MM.1S (cell line): ENCODE data around the gene KRT38.

Experiments
- EZH2 ChIP-seq: fragments of 300-600 bp; sonication (generic); optimal IDR thresholded peaks from 2 replicates; pipeline ENCODE3; 2017; ENCODE audit warnings: low read depth, mild to moderate bottlenecking, antibody characterized with exemption, low read length, mixed read lengths
- EZH2phosphoT487 ChIP-seq: fragments of 300-600 bp; sonication (generic); IDR thresholded peaks from 2 replicates; pipeline ENCODE4 v1.6.1; 2018; ENCODE audit warnings: antibody characterized with exemption, low read length
- TF ChIP-seq, protein P1 (sequence below): fragments of 300-600 bp; sonication (generic); IDR thresholded peaks from 2 replicates; pipeline ENCODE4 v1.5.1; 2016; ENCODE audit warnings: antibody characterized with exemption, low read length, mixed read lengths

DNA sequence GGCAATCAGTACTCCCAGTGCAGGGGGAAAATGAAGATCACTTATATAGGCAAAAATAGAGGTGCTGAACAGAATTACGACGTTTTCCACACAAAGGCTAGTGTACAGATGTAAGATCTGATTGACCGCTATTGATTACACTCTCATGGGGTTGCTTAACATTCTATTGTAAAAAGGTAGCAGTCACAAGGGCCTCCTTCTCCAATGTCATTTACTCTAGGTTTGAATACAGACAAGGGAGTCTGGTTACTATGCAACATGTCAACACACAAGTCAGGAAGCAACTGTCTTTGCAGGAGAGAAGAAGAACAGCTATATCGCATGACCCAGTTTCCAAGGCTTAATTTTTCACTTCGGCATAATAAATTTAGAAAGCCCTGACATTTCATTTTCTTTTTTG is 24.3 kb downstream of the KRT38 start:
- TF ChIP-seq, protein P1, sequence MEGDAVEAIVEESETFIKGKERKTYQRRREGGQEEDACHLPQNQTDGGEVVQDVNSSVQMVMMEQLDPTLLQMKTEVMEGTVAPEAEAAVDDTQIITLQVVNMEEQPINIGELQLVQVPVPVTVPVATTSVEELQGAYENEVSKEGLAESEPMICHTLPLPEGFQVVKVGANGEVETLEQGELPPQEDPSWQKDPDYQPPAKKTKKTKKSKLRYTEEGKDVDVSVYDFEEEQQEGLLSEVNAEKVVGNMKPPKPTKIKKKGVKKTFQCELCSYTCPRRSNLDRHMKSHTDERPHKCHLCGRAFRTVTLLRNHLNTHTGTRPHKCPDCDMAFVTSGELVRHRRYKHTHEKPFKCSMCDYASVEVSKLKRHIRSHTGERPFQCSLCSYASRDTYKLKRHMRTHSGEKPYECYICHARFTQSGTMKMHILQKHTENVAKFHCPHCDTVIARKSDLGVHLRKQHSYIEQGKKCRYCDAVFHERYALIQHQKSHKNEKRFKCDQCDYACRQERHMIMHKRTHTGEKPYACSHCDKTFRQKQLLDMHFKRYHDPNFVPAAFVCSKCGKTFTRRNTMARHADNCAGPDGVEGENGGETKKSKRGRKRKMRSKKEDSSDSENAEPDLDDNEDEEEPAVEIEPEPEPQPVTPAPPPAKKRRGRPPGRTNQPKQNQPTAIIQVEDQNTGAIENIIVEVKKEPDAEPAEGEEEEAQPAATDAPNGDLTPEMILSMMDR = no peak
- TF ChIP-seq EZH2phosphoT487 (no peak), EZH2 (no peak)
